GM19324 (cell line): ENCODE measurements around the gene LINGO4.

ENCODE experiments used
- ATAC-seq: cut with Tn5 transposase; IDR thresholded peaks from one replicate; pipeline ENCODE4 v1.9.1; 2021; ENCODE audit warnings: mild to moderate bottlenecking, moderate library complexity; ENCODE audit not compliant: unreplicated experiment, low FRiP score

The LINGO4 gene

DNA sequence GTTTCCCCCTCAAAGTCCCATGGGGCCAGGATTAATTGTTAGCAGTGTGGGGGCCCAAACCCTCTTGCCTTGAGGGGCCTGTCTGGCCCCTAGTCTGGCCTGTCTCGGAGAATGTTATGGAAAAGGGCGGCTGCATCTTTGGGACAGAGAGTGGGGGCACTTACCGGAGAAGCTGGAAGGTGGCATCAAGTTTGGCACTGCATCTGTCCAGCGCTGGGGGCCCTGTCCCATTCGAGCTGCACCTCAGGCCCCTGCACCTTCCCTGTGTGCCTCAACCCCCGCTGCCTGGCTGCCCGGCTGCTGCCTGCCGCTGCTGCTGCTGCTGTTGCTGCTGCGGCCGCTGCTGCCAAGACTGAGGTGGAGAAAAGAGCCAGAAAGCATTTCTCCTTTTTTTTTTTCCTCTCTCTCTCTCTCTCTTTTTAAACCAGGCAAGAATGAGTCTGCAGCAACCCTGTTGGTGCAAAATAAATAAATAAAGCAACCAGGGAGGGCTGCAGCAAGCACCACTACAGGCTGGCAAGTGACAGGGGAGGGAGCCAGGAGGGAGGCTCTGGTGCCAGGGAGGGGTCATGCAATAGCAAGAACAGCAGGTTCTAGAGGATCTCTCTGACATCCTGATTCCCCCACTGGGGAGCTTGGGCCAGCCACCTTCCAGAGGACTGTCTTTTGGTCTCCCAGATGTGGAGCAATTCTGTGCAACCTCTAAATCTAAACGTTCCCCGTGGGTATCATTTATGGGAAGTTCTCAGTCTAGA is at the start of gene LINGO4:
LINGO4 (minus strand) TSS at position 354 of the 755 bp plus-strand sequence. CDS start 2,715 bp downstream, outside the sequence.
- no peak for ATAC-seq

GRCh38 chr1:151854658-151855057 is 49.4 kb upstream of the LINGO4 start:
- ATAC-seq = no peak

DNA sequence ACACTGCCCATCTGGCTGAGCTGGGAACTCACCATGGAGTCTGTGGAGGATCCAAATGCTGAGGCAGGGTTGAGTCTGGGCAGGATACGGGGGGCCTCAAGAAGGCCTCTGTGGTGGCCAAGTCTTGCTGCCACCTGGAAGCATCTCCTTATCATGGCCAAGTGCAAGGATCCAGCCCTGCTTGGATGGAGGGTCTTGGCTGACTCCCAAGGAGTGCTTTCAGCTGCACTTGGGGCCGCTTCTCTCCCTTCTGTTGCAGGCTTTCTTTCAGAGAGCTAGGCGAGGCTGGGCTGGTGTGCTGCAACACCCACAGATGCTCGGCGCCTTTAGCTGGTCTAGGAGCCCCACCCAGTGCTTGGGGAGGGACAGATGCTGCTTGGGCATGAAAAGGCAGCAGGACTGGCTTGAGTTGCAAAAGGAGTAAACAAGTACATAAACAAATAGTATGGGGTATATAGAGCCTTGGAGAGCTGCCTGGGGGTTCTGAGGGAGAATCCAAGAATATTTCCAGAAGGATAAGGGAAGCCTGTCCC is 48.3 kb upstream of the LINGO4 start, which contains the start of gene THEM5:
THEM5 (minus strand) TSS at position 302 of the 533 bp plus-strand sequence; CDS start at position 155, 147 bp downstream.
- ATAC-seq = no peak

DNA sequence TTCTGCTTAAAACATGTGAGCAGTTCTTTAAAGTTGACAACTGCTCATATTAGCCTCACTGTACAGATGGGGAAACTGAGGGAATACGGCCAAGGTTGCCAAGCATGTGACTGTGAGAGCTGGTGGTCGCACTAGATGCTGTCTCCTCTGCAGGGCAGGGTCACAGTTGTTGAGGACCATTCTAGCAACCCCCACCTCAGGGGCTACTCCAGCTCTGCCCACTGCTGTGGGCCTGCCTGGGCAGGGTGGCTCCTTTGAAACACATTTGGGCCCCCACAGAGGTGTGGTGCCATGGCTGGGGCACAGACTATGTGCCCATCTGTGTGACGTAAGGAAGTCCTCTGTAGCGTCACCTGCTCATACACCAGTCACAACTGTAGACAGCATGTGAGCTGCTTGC is 47.5 kb upstream of the LINGO4 start:
- no peak for ATAC-seq

- ATAC-seq = no peak
Observed at GRCh38 chr1:151851886-151852285, 46.7 kb upstream of the LINGO4 start.

DNA sequence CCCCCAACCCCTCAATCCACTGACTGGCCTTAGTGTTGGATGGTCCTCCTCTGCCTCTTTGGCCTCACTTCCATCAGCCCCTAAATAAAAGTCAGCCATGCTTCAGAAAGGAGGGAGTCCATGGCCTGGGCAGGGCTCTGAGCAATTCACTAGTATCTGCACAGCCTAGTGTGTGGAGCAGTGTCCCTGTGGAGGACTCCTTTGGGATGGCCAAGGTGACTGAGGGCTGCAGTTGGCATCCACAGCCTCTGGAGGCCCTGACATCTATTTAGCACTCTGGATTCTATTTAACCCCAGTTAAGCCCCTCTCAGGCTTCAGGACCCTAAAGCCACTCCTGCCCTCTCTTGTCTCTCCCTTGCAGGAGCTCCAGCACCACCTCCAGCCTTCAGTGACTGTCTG is 44.7 kb upstream of the LINGO4 start:
- ATAC-seq = no peak

DNA sequence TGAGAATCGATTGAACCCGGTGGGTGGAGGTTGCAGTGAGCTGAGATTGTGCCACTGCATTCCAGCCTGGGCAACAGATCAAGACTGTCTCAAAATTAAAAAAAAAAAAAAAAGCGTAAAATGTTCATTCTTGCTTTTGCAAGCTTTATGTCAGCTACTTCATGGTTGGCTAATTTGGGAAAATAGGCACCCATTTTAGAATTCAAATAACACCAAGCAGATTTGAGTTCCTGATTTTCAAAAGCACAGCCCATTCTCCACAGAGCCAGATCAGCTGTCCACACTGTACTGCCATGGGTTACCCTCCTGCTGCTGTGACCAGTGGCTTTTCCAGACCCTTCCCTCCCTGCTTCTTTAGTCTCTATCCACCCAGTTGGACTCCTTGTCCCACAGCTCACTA is 43.9 kb upstream of the LINGO4 start:
- ATAC-seq = no peak

GRCh38 chr1:151847867-151848596 is 42.8 kb upstream of the LINGO4 start:
- ATAC-seq = no peak

DNA sequence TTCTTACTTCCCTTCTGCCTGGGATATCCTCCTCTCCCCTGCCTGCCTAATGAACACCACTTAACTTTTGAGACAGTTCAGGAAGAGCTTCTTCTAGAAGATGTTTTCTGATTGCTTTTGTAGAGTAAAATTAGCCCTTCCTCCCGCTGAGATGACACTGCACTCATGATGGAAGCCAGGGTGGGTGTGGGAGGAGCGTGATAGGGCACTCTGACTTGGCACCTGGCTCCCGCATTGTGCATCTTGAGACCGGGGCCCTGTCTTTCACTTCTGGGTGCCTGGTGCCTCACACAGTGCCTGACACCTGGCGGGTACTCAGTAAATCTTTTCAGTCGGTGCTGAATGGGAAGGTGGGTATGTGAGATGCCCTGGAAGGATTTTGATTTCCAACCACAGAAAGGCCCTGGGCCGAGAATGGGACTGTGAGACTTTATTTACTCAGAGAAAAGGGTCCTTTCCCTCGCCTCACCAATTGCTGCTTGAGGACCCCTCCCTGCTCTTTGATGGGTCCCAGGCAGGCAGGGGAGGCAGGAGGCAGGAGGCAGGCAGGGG is 41.5 kb upstream of the LINGO4 start:
- no peak for ATAC-seq

- no peak for ATAC-seq
Observed at GRCh38 chr1:151846062-151846568, 40.9 kb upstream of the LINGO4 start.

GRCh38 chr1:151843398-151843797 is 38.2 kb upstream of the LINGO4 start:
- no peak for ATAC-seq

DNA sequence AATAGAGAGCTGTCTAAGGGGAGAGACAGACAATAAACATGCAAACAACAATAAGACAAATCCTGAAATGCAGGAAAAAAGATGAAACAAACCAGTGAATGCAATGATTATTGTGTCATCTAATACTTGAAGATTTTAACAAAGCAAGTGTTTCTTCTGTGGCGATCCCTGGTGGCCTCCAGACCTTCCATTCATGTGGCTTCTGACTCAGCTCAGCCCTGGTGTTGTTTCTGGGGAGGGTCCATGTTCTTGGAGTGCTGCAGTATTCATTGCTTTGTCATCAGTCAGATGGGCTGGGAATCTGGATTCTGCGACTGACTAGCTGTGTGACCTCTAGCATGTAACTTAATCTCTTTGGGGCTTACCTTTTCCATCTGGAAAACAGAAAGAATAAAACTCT is 35.9 kb upstream of the LINGO4 start:
- ATAC-seq = no peak

- no peak for ATAC-seq
Observed at GRCh38 chr1:151840421-151840820, 35.2 kb upstream of the LINGO4 start.

DNA sequence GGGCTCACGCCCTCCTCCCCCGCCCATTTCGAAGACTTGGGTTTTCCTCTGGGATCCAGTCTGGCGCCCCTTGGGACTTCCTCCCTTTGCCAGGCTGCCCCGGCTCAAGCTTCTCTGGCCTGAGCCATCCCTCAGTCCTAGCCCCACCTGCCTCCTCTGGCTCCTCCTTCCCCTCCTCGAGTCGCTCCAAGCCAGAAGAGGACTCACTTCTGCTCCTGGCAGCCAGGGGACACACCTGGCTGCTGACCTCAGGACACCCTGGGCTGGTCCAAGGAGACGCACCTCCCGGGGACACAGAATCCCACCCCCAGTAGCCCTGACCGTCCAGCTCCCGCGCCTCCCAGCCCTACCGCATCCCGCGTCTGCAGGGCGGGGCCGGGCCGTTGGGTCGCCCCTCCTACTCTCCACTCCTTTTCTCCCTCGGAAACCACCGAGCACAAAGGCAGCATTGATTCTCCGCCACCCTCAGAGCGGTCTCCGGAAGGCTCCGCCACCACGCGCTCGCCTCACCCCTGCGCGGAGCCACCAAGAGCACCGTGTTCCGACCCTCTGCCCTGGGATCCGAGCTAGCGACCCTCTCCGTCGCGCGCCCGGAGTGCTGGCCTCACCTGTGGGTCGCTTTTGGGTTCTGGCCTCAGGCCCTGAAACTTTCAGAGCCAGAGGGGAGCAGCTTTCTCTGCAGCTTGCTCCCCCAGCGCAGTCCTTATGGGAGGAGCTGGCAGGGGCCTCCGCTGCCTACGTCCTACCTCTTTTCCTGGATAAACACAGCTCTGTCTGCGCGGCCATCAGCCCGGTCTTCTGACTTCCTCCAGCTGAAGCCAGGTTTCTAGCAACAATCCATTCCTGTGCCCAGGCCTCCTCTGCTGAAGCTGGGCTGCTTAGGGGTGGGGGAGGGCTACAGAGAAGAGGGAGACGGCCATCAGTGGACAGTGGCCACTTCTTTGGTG is 34.5 kb upstream of the LINGO4 start, which contains the start of gene C2CD4D:
C2CD4D (minus strand) TSS at position 364 of the 947 bp plus-strand sequence. CDS start 831 bp downstream, outside the sequence.
- ATAC-seq = no peak

DNA sequence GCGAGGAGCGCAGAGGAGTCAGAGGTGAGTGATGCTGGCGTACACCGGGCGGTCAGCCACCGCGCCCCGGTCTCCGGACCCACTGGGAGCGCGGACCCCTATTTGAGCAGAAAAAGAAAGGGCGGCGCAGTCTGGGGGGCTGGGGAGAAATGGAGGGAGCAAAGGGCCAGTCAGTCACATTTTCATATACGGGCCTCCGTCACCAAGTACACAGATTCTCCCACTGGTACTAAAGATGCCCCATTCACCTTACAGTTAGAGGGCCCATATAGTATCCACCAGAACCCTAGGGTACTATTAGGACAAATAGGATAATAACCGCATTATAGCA is 33.8 kb upstream of the LINGO4 start:
- no peak for ATAC-seq

DNA sequence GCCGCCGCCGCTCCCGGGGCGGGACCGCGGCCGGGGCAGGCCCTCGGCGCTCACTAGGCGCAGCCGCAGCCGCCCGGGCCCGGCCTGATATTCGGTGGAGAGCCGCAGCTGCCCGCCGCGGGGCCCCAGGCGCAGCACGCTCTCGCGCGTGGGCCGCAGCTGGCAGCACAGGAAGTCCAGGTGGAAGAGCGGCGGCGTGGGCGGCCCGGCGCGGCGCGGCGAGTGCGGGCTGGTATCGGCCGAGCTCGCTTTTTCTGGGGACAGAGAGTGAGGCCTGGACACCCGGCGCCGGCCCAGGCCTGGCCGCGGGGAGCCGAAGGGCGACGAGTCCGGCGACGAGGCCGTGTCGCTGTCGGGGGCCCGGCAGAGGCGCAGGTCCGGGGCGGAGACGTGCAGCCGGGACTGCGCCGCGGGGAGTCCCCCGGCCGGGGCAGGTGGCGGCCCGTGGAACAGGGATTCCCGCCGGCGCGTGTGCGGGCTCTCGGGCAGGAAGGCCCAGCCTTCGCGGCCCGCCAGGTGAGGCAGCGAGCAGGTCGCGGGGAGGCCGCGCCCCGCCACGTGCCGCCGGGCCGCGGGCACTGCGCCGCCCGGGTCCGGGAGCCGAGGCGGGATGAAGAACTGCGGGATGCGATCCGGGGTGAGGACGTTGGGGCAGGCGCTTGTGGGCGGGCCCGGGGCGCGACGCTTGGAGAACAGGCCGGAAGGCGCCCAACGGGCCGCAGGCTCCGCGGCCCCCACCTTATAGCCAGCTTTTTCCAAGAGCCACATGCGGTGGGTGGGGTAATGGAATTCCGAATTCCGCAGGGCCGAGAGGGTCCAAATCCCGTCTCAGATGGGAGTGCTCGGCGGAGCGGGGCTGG is 33.2 kb upstream of the LINGO4 start:
- ATAC-seq = no peak

GRCh38 chr1:151837884-151838221 is 32.6 kb upstream of the LINGO4 start:
- ATAC-seq = no peak

DNA sequence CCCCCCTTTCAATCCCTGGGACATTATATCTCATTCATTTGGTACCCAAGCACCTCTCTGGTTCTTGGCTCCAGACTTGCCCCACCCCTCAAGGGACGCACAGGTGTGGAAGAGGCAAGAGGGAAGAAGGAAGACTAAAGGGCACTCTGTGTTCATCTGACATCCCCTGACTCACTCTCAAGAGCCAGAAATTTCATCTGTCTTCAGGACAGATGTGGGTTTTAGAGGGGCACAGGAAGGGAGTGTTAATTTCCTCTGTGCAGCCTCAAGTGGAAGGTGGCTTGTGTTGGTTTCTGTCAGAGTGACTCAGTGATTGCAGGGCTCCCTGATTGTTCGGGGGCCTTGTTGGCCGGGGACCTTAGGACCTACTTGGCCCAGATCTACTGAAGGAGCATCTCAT is 32.0 kb upstream of the LINGO4 start:
- no peak for ATAC-seq

DNA sequence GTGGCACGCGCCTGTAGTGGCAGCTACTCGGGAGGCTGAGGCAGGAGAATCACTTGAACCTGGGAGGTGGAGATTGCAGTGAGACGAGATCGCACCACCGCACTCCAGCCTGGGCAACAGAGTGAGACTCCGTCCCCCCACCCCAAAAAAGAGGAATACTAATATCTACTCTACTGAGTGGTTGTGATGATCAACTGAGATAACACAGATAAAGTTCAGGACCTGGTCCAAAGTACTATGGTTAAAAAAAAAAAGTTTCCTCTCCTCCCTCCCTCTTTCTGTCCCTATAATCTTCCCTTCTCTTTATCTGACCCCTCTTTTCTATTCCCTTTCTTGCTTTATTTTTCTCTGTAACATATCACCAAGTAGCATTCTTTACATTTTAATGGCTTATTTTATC is 30.4 kb upstream of the LINGO4 start:
- no peak for ATAC-seq
